Right forelimb (tissue), 1 donor: Measurements from ENCODE around the gene IFNA21.
"Not testable (repeated sequence)": the region's sequence is repeated elsewhere in the genome, so short reads cannot be mapped to it uniquely, and the experiment has no call there.

Experiments
- DNase-seq: peaks from one replicate; pipeline ENCODE4 v3.0.0-alpha.2; 2018

IFNA21 gene

GRCh38 chr9:21166560-21166959 lies at the start of gene IFNA21:
TSS of gene IFNA21 (minus strand) at chr9:21166660. CDS start at chr9:21166612, 48 bp downstream.
- DNase-seq: not testable (repeated sequence)

GRCh38 chr9:21213411-21214326 lies 47.2 kb upstream of the IFNA21 start:
- DNase-seq: not testable (repeated sequence)

GRCh38 chr9:21212160-21212559 lies 45.7 kb upstream of the IFNA21 start:
- DNase-seq: not testable (repeated sequence)

GRCh38 chr9:21210782-21211181 lies 44.3 kb upstream of the IFNA21 start:
- DNase-seq: not testable (repeated sequence)

- DNase-seq: no peak
Measured at GRCh38 chr9:21210311-21210710, 43.9 kb upstream of the IFNA21 start.

- not testable (repeated sequence) for DNase-seq
Measured at GRCh38 chr9:21207043-21207442, 40.6 kb upstream of the IFNA21 start, which contains the start of gene IFNA10. TSS of gene IFNA10 (minus strand) at chr9:21207143. CDS start at chr9:21207097, 46 bp downstream.

- no peak for DNase-seq
Measured at GRCh38 chr9:21205204-21205603, 38.7 kb upstream of the IFNA21 start.

- DNase-seq: not testable (repeated sequence)
Measured at GRCh38 chr9:21202105-21202504, 35.6 kb upstream of the IFNA21 start, which contains the start of gene IFNA7. TSS of gene IFNA7 (minus strand) at chr9:21202205. CDS start at chr9:21202165, 40 bp downstream.

- DNase-seq: not testable (repeated sequence)
Measured at GRCh38 chr9:21194867-21195776, 28.7 kb upstream of the IFNA21 start.

- not testable (repeated sequence) for DNase-seq
Measured at GRCh38 chr9:21187487-21187886, 21.0 kb upstream of the IFNA21 start, which contains the start of gene IFNA4. TSS of gene IFNA4 (minus strand) at chr9:21187587. CDS start at chr9:21187531, 56 bp downstream.

GRCh38 chr9:21182810-21183736 lies 16.6 kb upstream of the IFNA21 start:
- DNase-seq: not testable (repeated sequence)

GRCh38 chr9:21174671-21175070 lies 8.2 kb upstream of the IFNA21 start:
- no peak for DNase-seq

- DNase-seq: no peak
Measured at GRCh38 chr9:21172156-21172555, 5.7 kb upstream of the IFNA21 start.

- no peak for DNase-seq
Measured at GRCh38 chr9:21171351-21171750, 4.9 kb upstream of the IFNA21 start.

GRCh38 chr9:21165516-21165915 lies 944 bp downstream of the IFNA21 start:
- no peak for DNase-seq

- DNase-seq: no peak
Measured at GRCh38 chr9:21160178-21160577, 6.3 kb downstream of the IFNA21 start.

- no peak for DNase-seq
Measured at GRCh38 chr9:21155501-21155900, 11.0 kb downstream of the IFNA21 start.

GRCh38 chr9:21154018-21154608 lies 12.3 kb downstream of the IFNA21 start:
- DNase-seq: no peak

GRCh38 chr9:21153336-21154017 lies 13.0 kb downstream of the IFNA21 start:
- no peak for DNase-seq

GRCh38 chr9:21144603-21145002 lies 21.9 kb downstream of the IFNA21 start:
- DNase-seq: no peak

- no peak for DNase-seq
Measured at GRCh38 chr9:21141427-21141882, 25.0 kb downstream of the IFNA21 start, which contains the start of gene IFNW1. TSS of gene IFNW1 (minus strand) at chr9:21141832. CDS start at chr9:21141570, 262 bp downstream.
